ENCODE data around the gene DAG1. TPM values are rescaled to one million over a fixed set of nuclear protein-coding genes. Genes with fewer than 3 reads are reported as not detected.

Gene DAG1
- total RNA-seq, 3 donors from 2014 or later, result 76.9 to 97.3 (median 88.8) TPM

GRCh38 chr3:49500205-49500731, 30.2 kb downstream of the DAG1 start:
- intact Hi-C loops (cut with DNase I, micrococcal nuclease), result no loop called here
- ATAC-seq (peak; percentile 37), DNase-seq (no peak)
- H3K4me3 ChIP-seq, result no peak overlapping the region
- peaks cover 13% of the 10 kb centered on the region for H3K4me1 ChIP-seq (ENCODE audit: low read depth)
- H3K36me3 ChIP-seq (ENCODE audit: low read depth), result no peaks in the 10 kb centered on the region
- H3K9me3 ChIP-seq, result no peaks in the 10 kb centered on the region
- TF ChIP-seq, protein P1, sequence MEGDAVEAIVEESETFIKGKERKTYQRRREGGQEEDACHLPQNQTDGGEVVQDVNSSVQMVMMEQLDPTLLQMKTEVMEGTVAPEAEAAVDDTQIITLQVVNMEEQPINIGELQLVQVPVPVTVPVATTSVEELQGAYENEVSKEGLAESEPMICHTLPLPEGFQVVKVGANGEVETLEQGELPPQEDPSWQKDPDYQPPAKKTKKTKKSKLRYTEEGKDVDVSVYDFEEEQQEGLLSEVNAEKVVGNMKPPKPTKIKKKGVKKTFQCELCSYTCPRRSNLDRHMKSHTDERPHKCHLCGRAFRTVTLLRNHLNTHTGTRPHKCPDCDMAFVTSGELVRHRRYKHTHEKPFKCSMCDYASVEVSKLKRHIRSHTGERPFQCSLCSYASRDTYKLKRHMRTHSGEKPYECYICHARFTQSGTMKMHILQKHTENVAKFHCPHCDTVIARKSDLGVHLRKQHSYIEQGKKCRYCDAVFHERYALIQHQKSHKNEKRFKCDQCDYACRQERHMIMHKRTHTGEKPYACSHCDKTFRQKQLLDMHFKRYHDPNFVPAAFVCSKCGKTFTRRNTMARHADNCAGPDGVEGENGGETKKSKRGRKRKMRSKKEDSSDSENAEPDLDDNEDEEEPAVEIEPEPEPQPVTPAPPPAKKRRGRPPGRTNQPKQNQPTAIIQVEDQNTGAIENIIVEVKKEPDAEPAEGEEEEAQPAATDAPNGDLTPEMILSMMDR (IDR thresholded peaks at IDR 0.05), result no peak

DNA sequence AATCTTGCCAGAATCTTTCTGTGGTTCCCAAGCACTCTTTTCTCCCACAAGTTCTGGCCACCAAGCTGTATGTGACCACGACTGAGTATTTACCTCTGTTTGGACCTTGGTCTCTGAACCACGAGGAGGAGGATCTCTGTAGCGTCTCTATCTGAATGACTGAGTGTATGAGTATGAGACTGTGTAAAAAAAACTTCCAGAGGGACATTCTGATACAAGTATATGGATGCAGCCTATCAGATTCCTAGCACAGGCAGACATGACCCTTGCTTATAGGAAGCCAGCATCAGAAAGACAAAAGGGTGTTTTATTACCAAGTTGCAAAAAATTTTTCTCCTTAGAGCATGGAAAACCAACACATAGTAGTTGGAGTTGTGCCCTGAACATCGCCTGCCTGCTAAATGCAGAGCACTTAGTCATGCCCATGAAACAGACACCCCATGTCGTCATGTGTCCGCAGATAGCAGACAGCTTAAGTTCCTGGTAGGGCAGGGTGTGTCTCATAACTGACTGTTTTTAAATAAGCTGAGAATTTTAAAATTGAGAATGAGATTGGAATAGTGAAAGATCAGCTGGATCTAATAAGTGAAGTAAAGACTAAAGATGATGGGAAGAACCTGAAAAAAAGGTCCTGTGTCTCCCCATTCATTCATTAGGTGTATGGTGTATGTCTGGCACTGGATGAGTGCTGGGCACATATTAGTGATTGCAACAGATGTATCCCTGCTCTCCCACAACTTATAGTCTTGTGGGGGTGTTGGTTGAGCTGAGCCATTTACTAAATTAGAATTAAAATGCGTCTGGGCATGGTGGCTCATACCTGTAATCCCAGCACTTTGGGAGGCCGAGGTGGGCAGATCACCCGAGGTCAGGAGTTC, 30.9 kb downstream of the DAG1 start:
- TF ChIP-seq, protein P1 (IDR thresholded peaks at IDR 0.05), result no peak
- Histone ChIP-seq H3K9me3 (no peaks in the 10 kb centered on the region), H3K4me3 (no peak overlapping the region), H3K4me1 (ENCODE audit: low read depth) (peaks cover 13% of the 10 kb centered on the region), H3K36me3 (ENCODE audit: low read depth) (no peaks in the 10 kb centered on the region)
- peak; percentile 97 for ATAC-seq
- intact Hi-C loops (cut with DNase I, micrococcal nuclease), result no loop called here
- peak in 1 of 3 donors; percentile 67 for DNase-seq

DNA sequence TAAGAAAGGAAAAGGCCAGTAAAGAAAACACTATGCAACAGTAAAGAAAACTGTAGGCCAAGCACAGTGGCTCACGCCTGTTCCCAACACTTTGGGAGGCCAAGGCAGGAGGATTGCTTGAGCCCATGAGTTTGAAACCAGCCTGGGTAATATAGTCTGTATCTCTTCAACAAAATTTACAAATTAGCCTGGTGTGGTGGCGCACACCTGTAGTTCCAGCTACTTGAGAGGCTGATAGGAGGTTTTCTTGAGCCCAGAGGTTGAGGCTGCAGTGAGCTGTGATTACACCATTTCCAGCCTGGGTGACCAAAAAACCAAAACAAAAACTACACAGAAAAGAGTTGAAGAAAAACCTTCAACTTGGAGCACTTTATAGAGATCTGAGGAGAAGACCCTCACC, 31.8 kb downstream of the DAG1 start:
- ATAC-seq (no peak), DNase-seq (no peak)
- no peaks in the 10 kb centered on the region for H3K9me3 ChIP-seq
- no peak overlapping the region for H3K4me3 ChIP-seq
- intact Hi-C loops (cut with DNase I, micrococcal nuclease), result no loop called here
- H3K4me1 ChIP-seq (ENCODE audit: low read depth), result peaks cover 13% of the 10 kb centered on the region
- TF ChIP-seq, protein P1 (IDR thresholded peaks at IDR 0.05), result no peak
- H3K36me3 ChIP-seq (ENCODE audit: low read depth), result no peaks in the 10 kb centered on the region

GRCh38 chr3:49506906-49507305, 36.8 kb downstream of the DAG1 start:
- Histone ChIP-seq H3K36me3 (ENCODE audit: low read depth) (no peaks in the 10 kb centered on the region), H3K4me1 (ENCODE audit: low read depth) (no peaks in the 10 kb centered on the region), H3K4me3 (no peak overlapping the region), H3K9me3 (no peaks in the 10 kb centered on the region)
- TF ChIP-seq, protein P1 (IDR thresholded peaks at IDR 0.05), result no peak
- ATAC-seq (no peak), DNase-seq (no peak)
- intact Hi-C loops (cut with DNase I, micrococcal nuclease), result no loop called here

GRCh38 chr3:49509028-49509561, 39.0 kb downstream of the DAG1 start:
- H3K4me3 ChIP-seq, result no peak overlapping the region
- no peaks in the 10 kb centered on the region for H3K4me1 ChIP-seq (ENCODE audit: low read depth)
- intact Hi-C loops (cut with DNase I, micrococcal nuclease), result no loop called here
- H3K9me3 ChIP-seq, result no peaks in the 10 kb centered on the region
- TF ChIP-seq, protein P1 (IDR thresholded peaks at IDR 0.05), result no peak
- H3K36me3 ChIP-seq (ENCODE audit: low read depth), result no peaks in the 10 kb centered on the region
- DNase-seq, result no peak
- no peak for ATAC-seq

Measured in mucosa of descending colon (tissue), 3 donors.